Muscle layer of colon (tissue), 2 donors: Measurements from ENCODE around the gene PHETA1.

ENCODE experiments used
- H3K27ac ChIP-seq: one replicate; pipeline ENCODE4 v1.7.0; 2013; ENCODE audit warnings: low read depth, mild to moderate bottlenecking, low read length, moderate library complexity
- H3K27me3 ChIP-seq, 2 donors: one replicate each; pipeline ENCODE4 v1.7.0; 2013; ENCODE audit warnings: low read length in 2 of 2, mild to moderate bottlenecking in 2 of 2; ENCODE audit not compliant: insufficient read depth in 2 of 2, control insufficient read depth in 1 of 2
- H3K36me3 ChIP-seq: one replicate; pipeline ENCODE4 v1.7.0; 2013; ENCODE audit warnings: mild to moderate bottlenecking, low read length; ENCODE audit not compliant: insufficient read depth
- H3K4me1 ChIP-seq: one replicate; pipeline ENCODE4 v1.7.0; 2013; ENCODE audit warnings: mild to moderate bottlenecking, low read length; ENCODE audit not compliant: insufficient read depth
- H3K4me3 ChIP-seq, 2 donors: one replicate each; pipeline ENCODE4 v1.7.0; 2013; ENCODE audit warnings: low read length in 2 of 2, low read depth in 1 of 2, mild to moderate bottlenecking in 1 of 2, moderate library complexity in 1 of 2
- H3K9ac ChIP-seq: one replicate; pipeline ENCODE4 v1.7.0; 2013; ENCODE audit warnings: low read length
- H3K9me3 ChIP-seq: one replicate; pipeline ENCODE4 v1.7.0; 2013; ENCODE audit warnings: mild to moderate bottlenecking, low read length
- donor health status: abdominal sarcoma.
- donor health status: Adenocarcinoma of cecum.

The PHETA1 gene

DNA sequence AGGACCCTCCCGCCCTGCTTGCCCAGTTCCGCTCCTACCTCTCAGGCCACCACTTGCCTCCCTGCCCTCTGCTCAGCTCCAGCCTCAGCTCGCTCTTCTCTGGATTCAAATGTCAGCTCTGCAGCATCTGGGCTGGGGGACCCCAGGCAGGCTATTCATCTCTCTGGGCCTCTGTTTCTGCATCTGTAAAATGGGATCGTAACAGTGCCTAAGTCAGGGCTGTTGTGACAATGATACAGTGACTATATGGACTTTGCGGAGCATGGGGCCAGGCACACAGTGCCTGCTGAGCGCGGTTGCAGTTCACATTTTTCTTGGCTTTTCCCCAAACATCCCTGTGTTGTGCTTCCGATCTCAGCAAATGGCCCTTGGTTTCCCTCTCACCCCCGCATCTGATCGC, 2.8 kb downstream of the PHETA1 start:
- no peak overlapping the region for H3K4me3 ChIP-seq
- peaks cover 18% of the 10 kb centered on the region for H3K4me1 ChIP-seq
- no peaks in the 10 kb centered on the region for H3K9me3 ChIP-seq
- no peak overlapping the region for H3K9ac ChIP-seq
- H3K27ac ChIP-seq, result no peak overlapping the region
- no peaks in the 10 kb centered on the region for H3K36me3 ChIP-seq
- H3K27me3 ChIP-seq, result no peaks in the 10 kb centered on the region

DNA sequence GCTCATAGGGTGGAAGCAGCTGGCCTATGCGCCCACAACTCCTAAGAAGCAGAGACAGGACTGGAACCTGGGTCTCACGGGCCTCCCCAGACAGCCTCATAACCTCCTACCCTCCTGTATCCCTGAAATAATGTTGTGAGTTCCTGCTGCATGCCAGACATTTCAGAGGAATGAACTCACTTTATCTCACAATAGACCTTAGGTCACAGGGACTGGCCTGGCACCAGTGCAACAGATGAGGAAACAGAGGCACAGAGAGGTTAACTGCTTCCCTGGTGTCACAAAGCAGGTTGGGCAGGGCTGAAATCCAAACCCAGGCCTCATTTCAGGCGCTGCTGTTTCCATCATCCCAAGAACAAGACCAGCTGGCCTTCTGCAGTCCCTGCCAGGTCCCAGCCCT, 5.3 kb downstream of the PHETA1 start:
- no peak overlapping the region for H3K27ac ChIP-seq
- peaks cover 0 to 5% of the 10 kb centered on the region in 2 donors for H3K27me3 ChIP-seq
- H3K4me1 ChIP-seq, result peaks cover 9% of the 10 kb centered on the region
- H3K9ac ChIP-seq, result no peak overlapping the region
- H3K9me3 ChIP-seq, result no peaks in the 10 kb centered on the region
- no peaks in the 10 kb centered on the region for H3K36me3 ChIP-seq
- no peak overlapping the region for H3K4me3 ChIP-seq

DNA sequence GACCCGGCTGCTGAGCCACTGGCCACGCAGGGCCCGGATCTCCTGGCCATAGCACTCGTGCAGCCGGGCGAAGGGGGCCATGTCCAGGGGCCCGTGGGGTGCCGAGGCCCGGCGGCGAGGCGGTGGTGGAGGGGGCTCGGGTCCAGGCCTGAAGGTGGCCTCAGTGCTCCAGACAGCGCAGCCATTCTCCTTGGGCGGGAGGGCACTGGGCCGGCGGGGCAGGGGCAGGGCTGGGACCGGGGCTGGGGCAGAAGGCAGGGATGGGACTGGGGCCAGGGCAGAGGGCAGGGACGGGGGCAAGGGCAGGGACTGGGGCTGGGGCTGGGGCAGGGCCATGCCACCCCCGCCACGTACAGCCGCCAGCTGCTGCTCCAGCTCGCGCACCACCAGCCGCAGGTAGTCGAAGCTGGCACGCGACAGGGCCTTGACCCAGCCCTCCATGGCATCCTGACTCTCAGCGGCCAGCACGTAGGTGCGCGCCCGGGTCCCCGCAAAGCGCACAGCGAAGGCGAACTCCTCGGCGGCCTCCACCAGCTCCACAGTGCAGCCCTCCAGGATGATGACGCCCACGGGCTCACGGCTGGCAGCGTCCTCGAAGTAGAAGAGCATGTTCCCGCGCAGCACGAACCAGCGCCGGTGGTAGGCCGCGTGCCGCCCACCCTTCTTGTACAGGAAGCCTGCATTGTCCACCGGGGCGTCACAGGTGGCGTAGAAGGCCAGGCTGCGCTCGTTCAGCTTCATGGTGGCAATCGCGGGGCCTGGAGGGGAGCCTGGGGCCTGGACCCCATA, 6.0 kb downstream of the PHETA1 start:
- H3K9me3 ChIP-seq, result no peaks in the 10 kb centered on the region
- no peak overlapping the region for H3K4me3 ChIP-seq
- no peak overlapping the region for H3K9ac ChIP-seq
- H3K4me1 ChIP-seq, result peaks cover 7% of the 10 kb centered on the region
- no peaks in the 10 kb centered on the region for H3K36me3 ChIP-seq
- H3K27me3 ChIP-seq, result peaks cover 0 to 7% of the 10 kb centered on the region in 2 donors
- H3K27ac ChIP-seq, result no peak overlapping the region

DNA sequence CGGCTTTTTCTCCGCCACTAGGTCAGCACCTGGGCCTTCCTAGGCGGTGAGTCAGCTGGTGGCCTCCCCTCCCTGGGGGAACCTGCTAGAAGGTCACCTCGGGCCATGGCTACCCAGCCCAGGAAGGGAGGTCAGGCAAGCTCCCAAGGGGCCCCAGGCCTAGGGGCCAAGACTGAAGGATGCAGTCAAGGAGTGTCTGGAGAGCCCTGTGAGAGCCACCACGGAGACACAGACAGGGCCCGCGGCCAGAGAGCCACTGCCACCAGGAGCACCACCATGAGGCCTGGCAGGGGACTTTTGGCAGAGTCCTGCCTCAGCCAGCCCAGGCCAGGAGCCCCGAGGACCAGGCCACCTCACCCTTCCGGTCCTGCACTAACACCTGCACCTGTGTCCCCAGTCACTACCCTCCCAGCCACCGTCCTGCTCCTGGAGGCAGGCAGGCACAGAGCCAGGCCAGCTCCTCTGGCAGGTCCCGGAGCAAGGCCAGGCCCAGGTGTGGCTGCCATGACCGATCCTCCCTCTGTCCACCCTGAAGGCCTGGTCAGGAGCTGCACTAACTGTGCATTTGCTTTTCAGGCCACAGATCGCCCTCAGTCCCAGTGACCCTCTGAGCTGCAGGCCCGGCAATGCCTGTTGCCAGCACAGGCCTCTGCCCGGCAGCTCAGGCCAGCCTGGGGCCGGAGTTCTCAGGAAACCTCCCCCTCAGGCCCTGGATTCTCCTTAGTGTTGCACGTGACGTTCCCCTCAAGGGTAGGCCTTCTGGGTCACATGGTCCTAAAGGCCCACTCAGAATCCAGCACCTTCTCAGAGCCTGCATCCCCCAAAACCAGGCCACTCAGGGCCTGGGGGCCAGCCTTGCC, 6.9 kb downstream of the PHETA1 start:
- no peak overlapping the region for H3K4me3 ChIP-seq
- no peaks in the 10 kb centered on the region for H3K4me1 ChIP-seq
- H3K27ac ChIP-seq, result no peak overlapping the region

DNA sequence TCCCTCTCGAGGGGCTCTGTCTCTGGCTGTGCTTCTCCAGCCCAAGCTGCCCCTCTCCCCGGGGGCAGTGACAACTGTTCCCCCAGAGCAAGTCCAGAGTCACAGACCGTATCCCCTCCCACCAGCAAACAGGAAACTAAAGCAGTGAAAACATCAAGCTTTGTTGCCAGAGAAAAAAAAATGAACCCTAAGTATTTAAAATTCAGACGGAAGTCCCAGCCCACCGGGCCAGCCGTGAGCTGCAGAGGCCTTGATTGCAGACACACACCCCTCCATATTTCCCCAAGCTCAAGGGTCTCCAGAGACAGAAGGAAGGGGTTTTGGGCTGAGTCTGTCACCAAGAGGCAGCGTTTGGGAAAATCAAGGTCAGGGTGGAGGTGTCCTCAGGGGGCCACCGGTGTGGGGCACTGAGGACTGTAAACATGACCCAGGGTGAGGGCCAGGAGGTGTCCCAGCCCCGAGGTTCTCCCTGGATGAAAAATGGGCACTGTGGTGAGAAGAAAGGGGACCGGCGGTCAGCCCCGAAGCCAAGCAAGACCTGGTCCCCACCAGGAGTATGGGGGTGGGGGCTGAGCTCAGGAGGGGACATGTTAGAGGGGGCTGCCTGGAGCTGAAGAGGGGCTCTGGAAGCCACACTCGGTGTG, 7.7 kb downstream of the PHETA1 start:
- no peak overlapping the region for H3K9ac ChIP-seq
- no peaks in the 10 kb centered on the region for H3K36me3 ChIP-seq
- no peaks in the 10 kb centered on the region for H3K4me1 ChIP-seq
- H3K27ac ChIP-seq, result no peak overlapping the region
- H3K4me3 ChIP-seq, result no peak overlapping the region
- H3K9me3 ChIP-seq, result no peaks in the 10 kb centered on the region
- peaks cover 0 to 7% of the 10 kb centered on the region in 2 donors for H3K27me3 ChIP-seq

More for the DNA sequence above, 6.9 kb downstream of the PHETA1 start:
- H3K9me3 ChIP-seq, result no peaks in the 10 kb centered on the region
- no peak overlapping the region for H3K9ac ChIP-seq
- H3K27me3 ChIP-seq, result peaks cover 0 to 7% of the 10 kb centered on the region in 2 donors
- H3K36me3 ChIP-seq, result no peaks in the 10 kb centered on the region

DNA sequence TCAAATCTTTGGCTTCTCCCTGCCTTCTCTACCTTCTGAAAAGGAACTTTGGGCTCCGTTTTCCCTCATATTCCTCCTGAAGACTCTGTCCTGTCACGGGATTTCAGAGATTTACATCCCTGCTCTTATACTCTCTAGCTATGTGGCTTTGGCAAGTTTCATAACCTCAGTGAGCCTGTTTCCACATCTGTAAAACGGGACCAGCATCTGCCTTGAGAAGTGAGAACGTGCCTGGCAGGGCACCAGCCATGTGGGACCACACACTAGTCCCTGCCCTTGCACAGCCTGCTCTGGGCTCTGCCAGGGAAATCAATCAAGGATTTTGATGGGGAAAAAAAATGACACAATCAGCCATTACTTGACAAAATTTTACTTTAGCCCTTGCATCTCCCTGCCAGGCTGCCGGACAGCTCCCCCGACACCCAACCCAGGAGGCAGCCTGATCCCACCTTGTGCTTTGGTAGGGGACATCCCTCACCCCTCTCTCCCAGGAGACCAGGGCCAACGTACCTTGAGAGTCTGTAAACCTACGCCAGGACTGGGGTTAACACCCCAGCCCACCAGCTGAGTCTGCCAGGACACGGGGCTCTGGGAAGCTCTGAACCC, 8.5 kb downstream of the PHETA1 start:
- Histone ChIP-seq H3K36me3 (no peaks in the 10 kb centered on the region), H3K27me3 (peaks cover 0 to 7% of the 10 kb centered on the region in 2 donors), H3K27ac (no peak overlapping the region), H3K9ac (no peak overlapping the region), H3K4me1 (no peaks in the 10 kb centered on the region), H3K9me3 (no peaks in the 10 kb centered on the region), H3K4me3 (no peak overlapping the region)

DNA sequence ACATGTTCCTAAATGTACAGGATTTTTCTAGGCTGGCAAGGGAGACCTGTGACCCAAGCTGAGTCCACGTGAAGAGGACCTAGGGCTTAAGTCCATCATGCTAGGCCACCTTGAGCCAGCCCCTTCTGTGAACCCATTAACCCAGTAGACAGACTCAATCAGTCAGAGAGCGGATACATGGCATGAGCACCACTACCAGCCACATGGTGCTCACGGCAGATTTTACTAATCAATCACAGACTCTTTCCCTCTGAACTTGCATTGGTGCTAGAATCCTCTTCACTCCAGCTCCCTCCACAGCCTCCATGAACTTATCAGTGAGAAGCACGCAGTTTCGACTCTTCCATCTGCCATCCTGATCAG, 9.0 kb downstream of the PHETA1 start:
- Histone ChIP-seq H3K4me3 (no peak overlapping the region), H3K9me3 (no peaks in the 10 kb centered on the region), H3K27ac (no peak overlapping the region), H3K36me3 (no peaks in the 10 kb centered on the region), H3K4me1 (no peaks in the 10 kb centered on the region), H3K9ac (no peak overlapping the region), H3K27me3 (peaks cover 0 to 7% of the 10 kb centered on the region in 2 donors)

DNA sequence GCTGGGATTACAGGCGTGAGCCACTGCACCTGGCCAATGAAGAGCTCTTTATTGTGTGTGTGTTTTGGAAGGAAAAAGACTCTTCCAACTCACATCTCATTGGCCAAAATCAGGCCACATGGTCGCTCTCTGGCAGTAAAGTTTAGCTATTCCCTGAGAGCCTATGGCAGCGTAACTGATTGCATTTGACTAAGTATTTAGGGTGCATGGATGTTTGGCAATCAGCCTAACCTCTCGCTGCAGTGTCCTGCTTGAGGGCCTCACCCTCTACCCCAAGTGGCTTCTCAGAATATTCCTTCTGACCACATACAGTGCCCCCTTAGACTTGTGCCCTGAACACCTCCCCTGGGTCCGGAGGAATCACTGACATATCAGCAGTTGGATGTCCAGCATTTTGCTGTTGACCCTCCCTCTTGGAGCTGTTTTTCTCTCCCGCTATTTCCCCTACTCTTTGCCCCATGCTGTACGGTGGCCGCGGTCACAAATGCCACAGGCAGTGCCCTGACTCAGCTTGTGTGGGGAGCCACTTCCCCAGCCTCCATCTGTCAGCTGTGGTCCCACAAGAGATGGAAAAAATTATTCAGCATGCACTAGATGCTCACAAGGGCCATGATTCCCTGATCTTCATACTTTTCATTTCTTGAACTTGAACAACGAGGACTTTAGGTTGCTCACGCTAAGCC, 9.5 kb downstream of the PHETA1 start:
- peaks cover 0 to 7% of the 10 kb centered on the region in 2 donors for H3K27me3 ChIP-seq

DNA sequence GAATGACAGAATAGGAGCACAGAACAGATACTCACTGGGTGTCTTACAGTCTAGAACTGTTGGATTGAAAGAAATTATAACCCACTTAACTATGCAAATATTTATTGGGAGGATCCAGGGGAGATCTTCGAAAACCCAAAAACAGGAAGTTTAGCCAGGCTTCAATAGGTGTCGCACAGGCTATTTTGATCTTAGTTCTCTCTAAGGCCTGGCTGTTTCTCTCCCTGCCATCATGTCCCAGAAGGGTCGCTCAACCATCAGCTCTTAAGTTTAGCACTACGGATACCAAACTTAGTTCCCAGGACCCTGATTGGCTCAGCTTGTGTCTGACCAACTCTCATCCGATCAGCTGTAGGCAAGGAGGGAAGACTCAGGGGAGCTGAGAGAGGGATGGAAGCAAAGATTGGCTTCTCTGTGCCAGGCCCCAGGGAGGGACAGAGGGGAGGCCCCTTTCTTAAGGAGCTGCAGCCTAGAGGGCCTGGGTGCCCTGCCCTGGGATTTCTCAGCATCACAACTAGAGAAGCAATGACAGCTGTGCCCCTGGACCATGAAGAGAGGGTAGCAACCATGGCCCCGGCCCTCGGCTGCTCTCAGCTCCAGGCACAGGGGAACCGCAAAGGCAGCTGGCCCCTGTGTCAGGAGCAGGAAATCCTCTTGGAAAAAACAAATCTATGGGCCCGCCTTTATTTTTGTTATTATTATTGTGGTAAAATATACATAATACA, 13.5 kb downstream of the PHETA1 start:
- H3K36me3 ChIP-seq, result no peaks in the 10 kb centered on the region
- no peak overlapping the region for H3K27ac ChIP-seq
- no peak overlapping the region for H3K4me3 ChIP-seq
- H3K9ac ChIP-seq, result no peak overlapping the region
- peaks cover 0 to 7% of the 10 kb centered on the region in 2 donors for H3K27me3 ChIP-seq
- H3K4me1 ChIP-seq, result no peaks in the 10 kb centered on the region
- H3K9me3 ChIP-seq, result peaks cover 5% of the 10 kb centered on the region

More for the DNA sequence above, 9.5 kb downstream of the PHETA1 start:
- Histone ChIP-seq H3K9me3 (peaks cover 1% of the 10 kb centered on the region), H3K9ac (no peak overlapping the region), H3K36me3 (no peaks in the 10 kb centered on the region), H3K27ac (no peak overlapping the region), H3K4me1 (no peaks in the 10 kb centered on the region), H3K4me3 (no peak overlapping the region)

DNA sequence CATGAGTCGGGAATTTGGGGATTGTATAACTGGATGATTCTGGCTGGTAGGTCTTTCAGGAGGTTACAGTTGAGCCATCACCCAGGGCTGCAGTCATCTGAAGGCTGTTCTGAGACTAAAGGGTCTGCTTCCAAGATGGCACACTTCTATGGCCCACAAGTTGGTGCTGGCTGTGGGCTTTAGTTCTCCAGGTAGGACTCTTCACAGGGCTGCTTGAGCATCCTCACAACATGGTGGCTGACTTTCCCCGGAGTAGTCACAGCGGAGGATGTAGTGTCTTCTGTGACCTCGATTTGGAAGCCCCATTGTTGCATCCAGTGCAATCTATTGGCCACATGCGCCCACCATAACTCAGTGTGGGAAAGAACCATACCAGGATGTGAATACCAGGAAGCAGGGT, 14.4 kb downstream of the PHETA1 start:
- Histone ChIP-seq H3K9me3 (peaks cover 5% of the 10 kb centered on the region), H3K27ac (no peak overlapping the region), H3K4me3 (no peak overlapping the region), H3K4me1 (no peaks in the 10 kb centered on the region), H3K36me3 (no peaks in the 10 kb centered on the region), H3K27me3 (peaks cover 0 to 7% of the 10 kb centered on the region in 2 donors), H3K9ac (no peak overlapping the region)
